HEK293 (cell line): ENCODE measurements around the gene PROSER2.

ENCODE experiments used
- CTCF ChIP-seq: fragments of 450-650 bp; formaldehyde crosslinking; IDR thresholded peaks from 2 replicates; pipeline ENCODE4 v1.5.1; 2016; ENCODE audit warnings: missing biosample characterization, missing genetic modification characterization
- SP3 ChIP-seq: fragments of 450-650 bp; formaldehyde crosslinking; IDR thresholded peaks from 2 replicates; pipeline ENCODE4 v1.5.1; 2016; ENCODE audit warnings: missing biosample characterization, missing genetic modification characterization
- ZBTB10 ChIP-seq: fragments of 450-650 bp; formaldehyde crosslinking; IDR thresholded peaks from 2 replicates; pipeline ENCODE4 v1.5.1; 2016; ENCODE audit warnings: missing biosample characterization, missing genetic modification characterization
- ZNF18 ChIP-seq: fragments of 450-650 bp; formaldehyde crosslinking; IDR thresholded peaks from 2 replicates; pipeline ENCODE4 v1.5.1; 2016; ENCODE audit warnings: missing biosample characterization, missing genetic modification characterization
- ZNF354C ChIP-seq: fragments of 450-650 bp; formaldehyde crosslinking; IDR thresholded peaks from 2 replicates; pipeline ENCODE4 v1.5.1; 2016; ENCODE audit warnings: missing biosample characterization, missing genetic modification characterization, low read depth, borderline replicate concordance
- ZNF404 ChIP-seq: fragments of 450-650 bp; formaldehyde crosslinking; IDR thresholded peaks from 2 replicates; pipeline ENCODE4 v1.5.1; 2017; ENCODE audit warnings: missing biosample characterization, missing genetic modification characterization
- ZNF639 ChIP-seq: fragments of 450-650 bp; formaldehyde crosslinking; IDR thresholded peaks from 2 replicates; pipeline ENCODE4 v1.5.1; 2016; ENCODE audit warnings: missing biosample characterization, missing genetic modification characterization
- ZNF76 ChIP-seq: fragments of 450-650 bp; formaldehyde crosslinking; IDR thresholded peaks from 2 replicates; pipeline ENCODE4; 2016; ENCODE audit warnings: low read depth, missing biosample characterization, missing genetic modification characterization, borderline replicate concordance
- ZSCAN30 ChIP-seq: fragments of 450-650 bp; IDR thresholded peaks from 2 replicates; pipeline ENCODE4 v1.5.1; 2018; ENCODE audit warnings: missing biosample characterization, mild to moderate bottlenecking, missing genetic modification characterization, moderate library complexity
- ZSCAN5A ChIP-seq: fragments of 450-650 bp; formaldehyde crosslinking; IDR thresholded peaks from 2 replicates; pipeline ENCODE4 v1.5.1; 2016; ENCODE audit warnings: missing biosample characterization, missing genetic modification characterization

- TF ChIP-seq ZNF639 (tag by site-specific recombination) (no peak), CTCF (no peak), ZNF354C (no peak), ZNF404 (tag by site-specific recombination) (no peak), ZSCAN5A (tag by site-specific recombination) (no peak), ZSCAN30 (tag by site-specific recombination) (no peak), ZNF18 (tag by site-specific recombination) (no peak), SP3 (tag by site-specific recombination) (no peak), ZBTB10 (tag by site-specific recombination) (no peak), ZNF76 (no peak)
Observed at GRCh38 chr10:11797847-11798633, 25.1 kb upstream of the PROSER2 start.
